ENCODE results near the gene MGAT3. TPM values are rescaled to one million over a fixed set of nuclear protein-coding genes. Genes with fewer than 3 reads are reported as not detected.

The MGAT3 gene
- total RNA-seq, 1 experiment from 2014 or later, result 0.90 TPM

DNA sequence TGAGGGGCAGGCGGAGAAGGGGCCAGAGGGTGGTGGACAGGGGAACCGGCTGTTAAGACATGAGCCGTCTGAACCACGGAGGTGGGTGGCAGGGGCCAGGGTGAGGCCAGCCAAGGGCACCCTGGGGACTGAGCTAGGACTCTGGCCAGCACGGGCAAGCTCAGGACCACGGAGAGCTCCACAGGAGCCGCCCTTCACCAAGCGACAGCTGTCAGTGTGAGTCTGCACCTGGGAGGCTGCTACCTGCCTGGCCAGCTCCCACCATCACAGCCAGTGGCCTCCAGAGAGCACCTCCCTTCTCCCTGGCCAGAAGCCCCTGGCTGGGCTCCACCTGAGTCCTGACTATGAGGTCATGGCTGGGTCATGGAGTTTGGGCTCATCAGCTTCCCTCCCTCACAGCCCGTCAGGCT lies 21.6 kb downstream of the MGAT3 start:
- in situ Hi-C loops (cut with HindIII; ENCODE audit: low pct_unique_long_range_greater_than_20kb, low sequenced_read_pairs), result no loop called here
- DNase-seq (ENCODE audit: low read depth, low spot score), result no peak

DNA sequence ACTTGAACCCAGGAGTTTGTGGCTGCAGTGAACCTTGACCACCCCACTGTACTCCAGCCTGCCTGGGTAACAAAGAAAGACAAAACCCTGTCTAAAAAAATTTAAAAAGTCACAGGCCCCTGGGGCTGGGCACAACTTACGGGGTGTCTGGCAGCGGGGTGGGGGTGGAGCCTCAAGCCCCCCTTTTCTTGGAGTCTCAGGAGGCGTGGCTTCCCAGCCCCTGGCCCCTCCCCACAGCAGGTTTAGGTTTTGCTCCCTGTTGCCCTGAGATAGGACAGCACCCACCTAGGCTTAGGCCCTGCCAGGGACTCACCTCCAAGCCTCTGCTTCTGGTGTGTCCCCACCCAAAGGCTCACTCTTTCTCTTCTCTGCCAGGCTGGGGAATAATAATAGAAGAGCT lies 22.4 kb downstream of the MGAT3 start:
- in situ Hi-C loops (cut with HindIII; ENCODE audit: low pct_unique_long_range_greater_than_20kb, low sequenced_read_pairs), result no loop called here

DNA sequence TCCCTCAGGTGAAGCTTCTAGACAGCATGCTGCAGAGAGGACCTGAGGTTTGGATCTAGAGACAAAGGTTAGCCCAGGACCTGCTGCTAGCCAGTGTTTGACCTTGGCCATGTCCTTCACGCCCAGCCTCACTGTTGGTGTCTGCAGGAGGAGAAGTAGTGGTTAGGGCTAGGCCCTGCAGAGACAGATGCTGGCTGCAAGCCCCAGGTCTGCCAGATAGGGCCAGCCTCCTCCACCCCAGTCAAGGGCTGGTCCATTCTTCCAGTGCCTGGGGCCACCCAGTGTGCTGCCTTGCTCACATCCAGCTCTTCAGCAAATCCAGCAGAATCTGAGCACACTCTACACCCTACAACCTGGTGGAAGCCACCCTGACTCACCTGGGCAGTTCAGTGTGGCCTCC lies 23.7 kb downstream of the MGAT3 start:
- no peak for DNase-seq (ENCODE audit: low read depth, low spot score)
- in situ Hi-C loops (cut with HindIII; ENCODE audit: low pct_unique_long_range_greater_than_20kb, low sequenced_read_pairs), result no loop called here

More for the DNA sequence above, 22.4 kb downstream of the MGAT3 start:
- DNase-seq (ENCODE audit: low read depth, low spot score), result no peak

DNA sequence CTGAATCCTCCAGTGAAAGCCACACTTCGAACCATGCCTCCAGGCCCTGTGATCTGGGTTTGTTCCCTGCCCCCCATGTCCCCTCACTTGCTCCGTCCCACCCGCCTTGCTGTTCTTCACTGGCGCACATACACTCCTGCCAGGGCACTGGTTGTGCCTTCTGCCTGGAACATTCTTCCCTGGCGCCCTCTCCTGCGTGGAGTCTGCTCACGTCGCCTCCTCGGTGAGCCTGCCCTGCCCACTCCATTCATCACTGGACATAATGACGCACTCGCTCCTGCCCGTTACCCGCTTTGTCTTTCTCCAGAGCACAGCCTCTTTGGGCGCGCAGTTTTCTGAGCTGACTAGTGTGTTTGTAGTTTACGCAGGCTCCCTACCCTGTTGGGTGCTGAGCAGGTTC lies 24.2 kb downstream of the MGAT3 start:
- in situ Hi-C loops (cut with HindIII; ENCODE audit: low pct_unique_long_range_greater_than_20kb, low sequenced_read_pairs), result no loop called here

DNA sequence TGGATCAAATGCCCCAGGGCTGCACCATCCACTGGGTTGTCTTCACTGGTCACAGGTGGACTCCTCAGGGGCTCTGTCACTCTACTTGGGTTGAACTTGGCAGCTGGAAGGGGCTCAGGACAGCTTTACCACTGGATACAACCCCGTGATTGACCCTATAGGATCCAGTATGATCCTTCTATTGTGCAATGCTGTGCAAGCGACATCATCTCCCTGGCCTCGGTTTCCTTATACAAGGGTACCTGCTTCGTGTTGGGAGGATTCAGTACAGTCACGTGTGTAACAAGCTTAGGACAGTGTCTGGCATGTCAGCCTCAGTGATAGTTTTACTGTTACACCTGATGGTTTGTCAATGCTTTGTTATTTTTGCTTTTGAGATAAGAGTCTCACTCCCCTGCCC lies 24.8 kb downstream of the MGAT3 start:
- in situ Hi-C loops (cut with HindIII; ENCODE audit: low pct_unique_long_range_greater_than_20kb, low sequenced_read_pairs), result no loop called here
- DNase-seq (ENCODE audit: low read depth, low spot score), result no peak

More for the DNA sequence above, 24.2 kb downstream of the MGAT3 start:
- no peak for DNase-seq (ENCODE audit: low read depth, low spot score)

DNA sequence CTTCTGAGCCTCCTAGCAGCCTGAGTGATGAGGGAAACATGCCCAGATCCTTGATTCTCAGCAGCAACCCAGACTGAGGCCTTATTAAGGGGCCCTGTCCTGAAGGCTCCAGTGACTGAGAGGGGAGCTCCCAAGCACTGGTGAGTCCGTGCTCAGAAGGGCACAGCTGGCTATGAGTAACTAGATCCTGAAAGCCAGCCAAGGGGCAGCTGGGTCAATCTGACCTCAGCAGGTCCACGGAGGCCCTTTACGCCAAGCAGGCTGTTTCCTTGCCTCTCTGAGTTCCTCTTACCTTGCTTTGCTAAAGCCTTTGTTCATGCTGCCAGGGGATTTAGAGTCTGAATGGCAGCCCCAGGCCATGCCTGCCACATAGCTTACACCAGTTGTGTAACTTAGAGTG lies 26.0 kb downstream of the MGAT3 start:
- in situ Hi-C loops (cut with HindIII; ENCODE audit: low pct_unique_long_range_greater_than_20kb, low sequenced_read_pairs), result no loop called here

DNA sequence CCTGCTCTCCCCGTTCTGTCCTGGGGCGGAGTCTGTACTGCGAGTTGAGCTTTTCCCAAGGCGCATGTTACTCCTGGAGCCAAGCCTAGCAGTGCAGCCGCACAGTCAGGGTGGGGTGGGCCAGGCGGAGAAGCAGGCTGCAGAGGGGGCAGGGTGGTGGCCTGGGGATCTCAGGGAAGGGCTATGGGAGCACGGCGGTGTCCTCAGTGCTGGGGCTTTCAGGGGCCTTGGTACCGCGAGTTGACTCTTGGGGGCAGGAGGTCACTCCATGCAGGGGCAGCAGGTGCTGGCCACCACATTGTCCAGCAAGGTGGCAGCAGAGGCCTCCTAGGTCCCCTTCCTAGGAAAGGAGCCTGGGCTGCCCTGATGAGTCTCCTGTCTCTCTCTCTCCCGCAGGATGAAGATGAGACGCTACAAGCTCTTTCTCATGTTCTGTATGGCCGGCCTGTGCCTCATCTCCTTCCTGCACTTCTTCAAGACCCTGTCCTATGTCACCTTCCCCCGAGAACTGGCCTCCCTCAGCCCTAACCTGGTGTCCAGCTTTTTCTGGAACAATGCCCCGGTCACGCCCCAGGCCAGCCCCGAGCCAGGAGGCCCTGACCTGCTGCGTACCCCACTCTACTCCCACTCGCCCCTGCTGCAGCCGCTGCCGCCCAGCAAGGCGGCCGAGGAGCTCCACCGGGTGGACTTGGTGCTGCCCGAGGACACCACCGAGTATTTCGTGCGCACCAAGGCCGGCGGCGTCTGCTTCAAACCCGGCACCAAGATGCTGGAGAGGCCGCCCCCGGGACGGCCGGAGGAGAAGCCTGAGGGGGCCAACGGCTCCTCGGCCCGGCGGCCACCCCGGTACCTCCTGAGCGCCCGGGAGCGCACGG lies 30.4 kb downstream of the MGAT3 start:
- in situ Hi-C loops (cut with HindIII; ENCODE audit: low pct_unique_long_range_greater_than_20kb, low sequenced_read_pairs), result no loop called here

More for the DNA sequence above, 26.0 kb downstream of the MGAT3 start:
- no peak for DNase-seq (ENCODE audit: low read depth, low spot score)

DNA sequence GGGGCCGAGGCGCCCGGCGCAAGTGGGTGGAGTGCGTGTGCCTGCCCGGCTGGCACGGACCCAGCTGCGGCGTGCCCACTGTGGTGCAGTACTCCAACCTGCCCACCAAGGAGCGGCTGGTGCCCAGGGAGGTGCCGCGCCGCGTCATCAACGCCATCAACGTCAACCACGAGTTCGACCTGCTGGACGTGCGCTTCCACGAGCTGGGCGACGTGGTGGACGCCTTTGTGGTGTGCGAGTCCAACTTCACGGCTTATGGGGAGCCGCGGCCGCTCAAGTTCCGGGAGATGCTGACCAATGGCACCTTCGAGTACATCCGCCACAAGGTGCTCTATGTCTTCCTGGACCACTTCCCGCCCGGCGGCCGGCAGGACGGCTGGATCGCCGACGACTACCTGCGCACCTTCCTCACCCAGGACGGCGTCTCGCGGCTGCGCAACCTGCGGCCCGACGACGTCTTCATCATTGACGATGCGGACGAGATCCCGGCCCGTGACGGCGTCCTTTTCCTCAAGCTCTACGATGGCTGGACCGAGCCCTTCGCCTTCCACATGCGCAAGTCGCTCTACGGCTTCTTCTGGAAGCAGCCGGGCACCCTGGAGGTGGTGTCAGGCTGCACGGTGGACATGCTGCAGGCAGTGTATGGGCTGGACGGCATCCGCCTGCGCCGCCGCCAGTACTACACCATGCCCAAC lies 31.2 kb downstream of the MGAT3 start:
- in situ Hi-C loops (cut with HindIII; ENCODE audit: low pct_unique_long_range_greater_than_20kb, low sequenced_read_pairs), result no loop called here
- no peak for DNase-seq (ENCODE audit: low read depth, low spot score)

More for the DNA sequence above, 30.4 kb downstream of the MGAT3 start:
- no peak for DNase-seq (ENCODE audit: low read depth, low spot score)

DNA sequence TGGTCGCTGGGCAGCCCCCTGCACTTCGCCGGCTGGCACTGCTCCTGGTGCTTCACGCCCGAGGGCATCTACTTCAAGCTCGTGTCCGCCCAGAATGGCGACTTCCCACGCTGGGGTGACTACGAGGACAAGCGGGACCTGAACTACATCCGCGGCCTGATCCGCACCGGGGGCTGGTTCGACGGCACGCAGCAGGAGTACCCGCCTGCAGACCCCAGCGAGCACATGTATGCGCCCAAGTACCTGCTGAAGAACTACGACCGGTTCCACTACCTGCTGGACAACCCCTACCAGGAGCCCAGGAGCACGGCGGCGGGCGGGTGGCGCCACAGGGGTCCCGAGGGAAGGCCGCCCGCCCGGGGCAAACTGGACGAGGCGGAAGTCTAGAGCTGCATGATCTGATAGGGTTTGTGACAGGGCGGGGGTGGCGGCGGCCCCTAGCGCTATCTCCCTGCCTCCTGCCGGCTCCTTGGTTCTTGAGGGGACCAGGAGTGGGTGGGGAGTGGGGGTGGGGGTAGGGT lies 31.8 kb downstream of the MGAT3 start:
- in situ Hi-C loops (cut with HindIII; ENCODE audit: low pct_unique_long_range_greater_than_20kb, low sequenced_read_pairs), result no loop called here
- DNase-seq (ENCODE audit: low read depth, low spot score), result no peak

DNA sequence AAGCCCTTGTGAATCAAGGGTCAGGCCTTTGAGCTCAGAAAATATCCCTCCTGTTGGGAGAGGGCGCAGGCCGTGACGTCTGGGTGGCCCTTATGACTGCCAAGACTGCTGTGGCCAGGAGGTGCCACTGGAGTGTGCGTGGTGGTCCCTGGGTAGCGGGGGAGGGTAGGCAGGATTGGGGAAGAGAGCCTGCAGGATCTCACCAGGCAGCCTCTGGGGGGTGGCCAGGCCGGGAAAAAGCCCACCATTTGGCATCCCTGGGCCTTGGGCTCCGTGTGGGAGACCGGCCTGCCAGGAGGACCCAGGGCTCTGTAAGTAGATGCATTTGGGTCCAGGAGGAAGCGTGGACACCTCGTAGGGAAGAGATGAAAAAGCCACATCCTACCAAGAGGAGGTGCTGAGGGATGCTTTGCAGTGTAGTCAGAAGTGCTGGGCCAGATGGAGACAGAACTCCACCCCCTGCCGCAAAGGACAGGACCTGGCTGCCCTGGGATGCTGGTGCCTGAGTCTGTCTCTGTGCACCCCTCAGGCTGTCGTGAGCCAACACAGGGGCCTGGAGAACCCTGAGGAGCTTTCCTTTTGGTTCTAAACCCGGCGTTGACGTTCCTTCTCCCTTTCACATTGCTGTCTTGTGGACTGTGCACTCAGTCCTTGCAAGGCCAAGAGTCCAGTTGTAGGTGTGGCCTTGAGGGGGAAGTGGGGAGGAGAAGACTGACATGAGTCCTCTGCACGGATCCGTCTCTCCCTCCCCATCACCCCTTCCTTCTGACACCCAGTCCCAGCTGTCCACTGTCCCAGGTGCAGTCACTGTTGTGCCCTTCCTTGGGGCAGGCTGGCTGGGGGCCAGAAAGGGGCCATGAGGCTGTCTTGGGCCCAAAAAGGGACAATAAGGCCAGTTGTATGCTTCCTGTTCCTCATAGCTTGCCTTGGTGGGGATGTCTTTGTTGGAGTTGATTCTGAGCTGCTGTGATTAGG lies 32.6 kb downstream of the MGAT3 start:
- in situ Hi-C loops (cut with HindIII; ENCODE audit: low pct_unique_long_range_greater_than_20kb, low sequenced_read_pairs), result no loop called here
- no peak for DNase-seq (ENCODE audit: low read depth, low spot score)

DNA sequence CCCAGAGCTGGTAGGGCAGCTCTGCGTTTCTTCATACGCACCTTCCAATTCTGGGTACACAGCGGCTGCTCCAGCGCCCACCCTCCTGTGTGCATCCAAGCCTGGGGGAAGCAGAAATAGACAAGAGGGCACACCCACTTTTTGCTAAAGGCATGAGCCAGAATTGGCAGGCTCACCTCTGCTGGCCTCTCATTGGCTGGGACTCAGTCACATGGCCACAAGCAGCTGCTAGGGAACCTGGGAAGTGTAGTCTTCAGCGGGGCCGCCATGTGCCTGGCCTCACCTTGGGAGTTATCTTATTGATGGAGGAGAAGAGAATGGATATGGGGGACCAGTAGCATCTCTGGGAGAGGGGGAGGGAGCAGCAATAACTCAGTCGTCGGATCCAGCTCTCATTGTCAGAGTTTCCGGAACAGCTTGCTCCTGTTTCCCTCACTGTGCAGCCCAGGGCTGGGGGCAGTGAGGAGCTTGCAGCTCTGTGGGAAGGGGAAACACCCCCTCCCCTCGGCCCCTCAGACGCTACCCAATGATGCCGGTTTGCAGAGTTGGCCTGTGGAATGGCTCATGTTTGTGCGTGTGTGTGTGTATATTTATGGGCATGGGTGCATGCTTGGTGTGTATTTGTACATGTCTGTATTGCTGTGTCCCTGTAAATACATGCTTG lies 33.5 kb downstream of the MGAT3 start:
- in situ Hi-C loops (cut with HindIII; ENCODE audit: low pct_unique_long_range_greater_than_20kb, low sequenced_read_pairs), result no loop called here
- peak; percentile 94 for DNase-seq (ENCODE audit: low read depth, low spot score)

DNA sequence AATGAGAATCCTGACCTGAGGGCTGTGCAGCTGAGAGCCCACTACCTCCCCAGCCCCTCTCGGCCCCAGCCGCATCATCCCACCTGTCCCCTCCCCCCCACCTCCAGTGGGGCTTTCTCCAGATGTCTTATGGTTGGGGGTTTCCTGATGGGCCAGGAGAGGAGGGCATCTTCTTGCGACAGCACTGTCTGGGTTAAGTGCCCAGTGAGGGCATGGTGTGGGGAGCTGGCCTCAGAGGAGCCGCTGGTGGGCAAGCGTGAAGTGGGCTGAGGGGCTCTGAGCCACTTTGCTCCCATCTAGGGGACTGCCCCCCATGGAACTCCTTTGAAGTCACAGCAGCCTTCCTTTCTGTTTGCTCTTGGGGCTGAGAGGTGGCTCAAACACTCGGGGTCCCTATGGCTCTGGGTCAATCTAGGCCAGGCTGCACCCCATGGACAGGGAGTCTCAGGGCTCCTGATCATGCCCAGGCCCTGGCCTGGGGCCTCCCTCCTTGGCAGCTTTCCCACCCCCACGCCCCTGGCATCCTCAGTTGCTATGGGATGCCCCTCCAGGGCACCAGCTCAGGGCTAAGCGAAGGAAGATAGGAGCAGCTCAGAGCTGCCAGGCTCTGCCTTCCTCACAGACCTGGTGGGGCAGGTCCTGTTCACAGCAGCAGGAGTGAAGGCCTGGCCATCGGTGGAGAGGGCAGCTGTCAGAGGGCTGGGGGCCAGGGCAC lies 34.3 kb downstream of the MGAT3 start:
- no peak for DNase-seq (ENCODE audit: low read depth, low spot score)
- in situ Hi-C loops (cut with HindIII; ENCODE audit: low pct_unique_long_range_greater_than_20kb, low sequenced_read_pairs), result no loop called here

DNA sequence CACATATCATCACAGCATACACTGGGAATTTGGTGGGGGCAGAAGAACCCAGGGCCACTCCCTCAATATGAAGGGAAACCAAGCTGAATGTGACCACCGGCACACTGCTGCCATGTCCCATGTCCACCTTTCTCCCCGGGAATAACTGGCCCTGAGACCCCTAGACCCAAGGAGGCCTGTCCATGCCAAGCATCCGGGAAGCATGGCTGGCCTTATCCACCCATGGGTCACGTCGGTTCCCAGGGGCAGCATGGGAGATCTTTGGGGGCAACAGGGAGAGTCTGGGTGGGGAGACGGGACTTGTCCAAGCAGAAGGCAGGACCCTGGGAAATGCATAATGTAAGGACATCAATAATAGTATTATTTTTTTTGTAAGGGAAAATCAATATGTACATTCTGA lies 34.9 kb downstream of the MGAT3 start:
- in situ Hi-C loops (cut with HindIII; ENCODE audit: low pct_unique_long_range_greater_than_20kb, low sequenced_read_pairs), result no loop called here
- no peak for DNase-seq (ENCODE audit: low read depth, low spot score)

DNA sequence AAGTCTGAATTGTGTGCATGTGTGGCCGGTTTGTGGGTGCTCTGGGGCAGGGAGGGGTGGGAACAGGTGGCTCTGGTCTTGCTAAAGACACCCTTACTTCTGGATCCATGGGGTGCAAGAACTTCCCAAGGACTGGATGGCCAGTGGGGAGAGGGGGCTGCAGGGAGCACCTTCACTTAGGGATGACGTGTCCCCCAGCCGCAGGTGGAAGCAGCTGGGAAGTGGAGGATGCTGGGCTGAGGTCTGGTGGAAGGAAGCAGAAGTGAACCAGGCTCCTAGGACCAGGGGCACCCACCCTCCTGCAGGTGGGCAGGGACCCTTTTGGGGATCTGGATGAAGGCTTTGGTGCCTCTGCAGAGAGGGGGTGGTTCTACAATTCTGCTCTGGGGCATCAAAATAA lies 35.4 kb downstream of the MGAT3 start:
- in situ Hi-C loops (cut with HindIII; ENCODE audit: low pct_unique_long_range_greater_than_20kb, low sequenced_read_pairs), result no loop called here
- no peak for DNase-seq (ENCODE audit: low read depth, low spot score)

DNA sequence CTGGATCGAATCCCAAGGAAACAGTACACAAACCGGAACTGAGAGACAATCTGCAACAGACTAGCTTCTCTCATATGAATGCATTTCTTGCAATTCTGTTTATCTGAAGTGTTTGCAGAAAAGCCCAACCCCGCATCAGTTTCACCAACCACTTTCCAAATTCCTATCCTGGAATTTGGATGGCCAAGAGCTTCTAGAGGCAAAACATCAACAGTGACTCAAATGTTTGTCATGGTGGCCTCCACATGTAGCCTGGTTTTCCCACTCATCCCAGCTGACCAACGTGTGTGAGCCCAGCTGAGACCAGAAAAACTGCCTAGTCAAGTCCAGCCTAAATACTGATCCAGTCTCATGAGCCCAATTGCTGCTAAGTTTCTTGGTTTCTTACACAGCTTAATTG lies 36.9 kb downstream of the MGAT3 start:
- in situ Hi-C loops (cut with HindIII; ENCODE audit: low pct_unique_long_range_greater_than_20kb, low sequenced_read_pairs), result no loop called here
- no peak for DNase-seq (ENCODE audit: low read depth, low spot score)

DNA sequence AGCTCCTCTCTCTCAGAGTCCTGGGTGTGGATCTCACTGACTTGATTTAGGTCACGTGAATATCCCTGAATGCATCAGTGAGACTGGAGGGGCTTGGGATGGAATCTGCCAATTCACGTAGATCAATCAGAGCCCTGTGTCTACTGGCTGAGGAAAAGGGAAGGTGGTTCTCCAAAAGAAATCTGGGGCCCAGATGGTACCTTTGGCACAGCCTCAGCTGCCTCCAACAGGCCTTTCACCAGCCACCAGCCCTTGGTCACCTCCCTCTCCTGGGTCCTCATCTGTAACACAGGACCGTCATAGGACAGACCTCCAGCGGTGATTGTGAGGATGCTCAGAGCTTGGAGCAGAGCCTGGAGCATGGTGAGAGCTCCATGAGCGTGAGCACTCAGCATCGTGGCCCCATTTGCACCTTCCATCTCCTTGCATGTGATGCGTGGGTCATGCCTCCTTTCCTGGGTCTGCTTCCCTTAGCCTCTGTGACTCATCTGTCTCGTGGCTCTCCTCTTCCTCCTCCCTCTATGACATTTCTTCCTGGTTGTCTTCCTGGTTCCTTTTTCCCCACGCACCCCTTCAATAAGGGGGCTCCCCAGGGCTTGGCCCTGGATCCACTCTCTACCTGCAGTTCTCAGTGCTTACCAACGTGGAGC lies 37.8 kb downstream of the MGAT3 start:
- DNase-seq (ENCODE audit: low read depth, low spot score), result no peak
- in situ Hi-C loops (cut with HindIII; ENCODE audit: low pct_unique_long_range_greater_than_20kb, low sequenced_read_pairs), result no loop called here
